ENCODE data around the gene KRT80.

Gene KRT80

DNA sequence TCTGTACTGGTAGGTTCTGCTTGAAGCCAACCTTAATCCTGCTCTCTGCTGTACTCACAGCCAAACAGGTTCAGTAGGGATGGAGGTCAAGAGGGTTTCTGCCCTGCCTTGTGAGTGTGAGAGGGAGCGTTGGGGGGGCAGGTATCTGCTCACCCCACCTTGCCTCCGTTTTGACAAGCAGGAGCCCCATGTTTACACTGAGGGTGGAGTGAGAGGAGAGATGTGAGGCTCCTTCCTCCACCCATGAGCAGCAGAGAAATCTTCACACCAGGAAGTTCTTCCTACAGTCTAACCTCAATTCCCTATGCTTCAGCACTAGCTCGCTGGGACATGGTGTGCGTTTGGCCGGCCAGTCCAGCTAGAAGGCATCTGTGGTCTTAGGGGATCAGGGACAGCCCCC lies 4.2 kb downstream of the KRT80 start:
- Histone ChIP-seq H3K4me1 (ENCODE audit: low read depth, poor library complexity, severe bottlenecking) (peaks cover 10% of the 10 kb centered on the region), H2AFZ (ENCODE audit: low read depth) (no peak overlapping the region), H3K9ac (no peak overlapping the region), H3K4me3 (IDR thresholded peaks at IDR 0.05; ENCODE audit: insufficient read depth, low read depth, low read length) (no peak overlapping the region), H3K27me3 (ENCODE audit: insufficient read depth, low read depth) (no peaks in the 10 kb centered on the region), H4K20me1 (ENCODE audit: insufficient read depth) (no peaks in the 10 kb centered on the region), H3K4me2 (no peak overlapping the region), H3K36me3 (ENCODE audit: insufficient read depth) (no peaks in the 10 kb centered on the region), H3K79me2 (ENCODE audit: insufficient read depth, low read depth) (no peaks in the 10 kb centered on the region), H3K27ac (no peak overlapping the region)
- TF ChIP-seq, protein P1, sequence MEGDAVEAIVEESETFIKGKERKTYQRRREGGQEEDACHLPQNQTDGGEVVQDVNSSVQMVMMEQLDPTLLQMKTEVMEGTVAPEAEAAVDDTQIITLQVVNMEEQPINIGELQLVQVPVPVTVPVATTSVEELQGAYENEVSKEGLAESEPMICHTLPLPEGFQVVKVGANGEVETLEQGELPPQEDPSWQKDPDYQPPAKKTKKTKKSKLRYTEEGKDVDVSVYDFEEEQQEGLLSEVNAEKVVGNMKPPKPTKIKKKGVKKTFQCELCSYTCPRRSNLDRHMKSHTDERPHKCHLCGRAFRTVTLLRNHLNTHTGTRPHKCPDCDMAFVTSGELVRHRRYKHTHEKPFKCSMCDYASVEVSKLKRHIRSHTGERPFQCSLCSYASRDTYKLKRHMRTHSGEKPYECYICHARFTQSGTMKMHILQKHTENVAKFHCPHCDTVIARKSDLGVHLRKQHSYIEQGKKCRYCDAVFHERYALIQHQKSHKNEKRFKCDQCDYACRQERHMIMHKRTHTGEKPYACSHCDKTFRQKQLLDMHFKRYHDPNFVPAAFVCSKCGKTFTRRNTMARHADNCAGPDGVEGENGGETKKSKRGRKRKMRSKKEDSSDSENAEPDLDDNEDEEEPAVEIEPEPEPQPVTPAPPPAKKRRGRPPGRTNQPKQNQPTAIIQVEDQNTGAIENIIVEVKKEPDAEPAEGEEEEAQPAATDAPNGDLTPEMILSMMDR (conservative IDR thresholded peaks at IDR 0.05; ENCODE audit: low read depth, low read length): no peak

DNA sequence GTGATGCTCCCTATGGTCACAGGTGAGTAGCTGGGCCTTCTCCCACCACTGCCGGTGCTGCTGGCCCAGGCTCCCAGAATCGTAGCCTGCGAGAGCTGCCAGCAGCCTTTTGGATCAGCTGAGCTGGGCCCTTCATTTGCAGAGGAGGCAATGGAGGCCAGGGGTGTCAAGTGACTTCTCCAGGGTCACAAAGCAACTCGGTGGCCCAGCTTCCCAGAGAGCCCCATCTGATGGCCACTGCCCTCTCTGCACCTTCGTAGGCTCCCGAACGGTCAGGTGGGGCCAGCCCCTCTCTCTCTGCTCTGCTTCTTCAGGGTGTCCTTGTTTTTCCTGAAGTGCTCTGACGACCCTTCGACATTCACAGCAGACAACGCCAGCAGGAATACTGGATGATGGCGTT lies 4.6 kb downstream of the KRT80 start:
- Histone ChIP-seq H3K4me3 (IDR thresholded peaks at IDR 0.05; ENCODE audit: insufficient read depth, low read depth, low read length) (no peak overlapping the region), H3K9ac (no peak overlapping the region), H3K4me1 (ENCODE audit: low read depth, poor library complexity, severe bottlenecking) (peaks cover 10% of the 10 kb centered on the region), H3K27me3 (ENCODE audit: insufficient read depth, low read depth) (no peaks in the 10 kb centered on the region), H3K4me2 (no peak overlapping the region), H3K36me3 (ENCODE audit: insufficient read depth) (no peaks in the 10 kb centered on the region), H3K27ac (no peak overlapping the region), H4K20me1 (ENCODE audit: insufficient read depth) (no peaks in the 10 kb centered on the region), H2AFZ (ENCODE audit: low read depth) (no peak overlapping the region), H3K79me2 (ENCODE audit: insufficient read depth, low read depth) (no peaks in the 10 kb centered on the region)
- TF ChIP-seq, protein P1 (conservative IDR thresholded peaks at IDR 0.05; ENCODE audit: low read depth, low read length): no peak

DNA sequence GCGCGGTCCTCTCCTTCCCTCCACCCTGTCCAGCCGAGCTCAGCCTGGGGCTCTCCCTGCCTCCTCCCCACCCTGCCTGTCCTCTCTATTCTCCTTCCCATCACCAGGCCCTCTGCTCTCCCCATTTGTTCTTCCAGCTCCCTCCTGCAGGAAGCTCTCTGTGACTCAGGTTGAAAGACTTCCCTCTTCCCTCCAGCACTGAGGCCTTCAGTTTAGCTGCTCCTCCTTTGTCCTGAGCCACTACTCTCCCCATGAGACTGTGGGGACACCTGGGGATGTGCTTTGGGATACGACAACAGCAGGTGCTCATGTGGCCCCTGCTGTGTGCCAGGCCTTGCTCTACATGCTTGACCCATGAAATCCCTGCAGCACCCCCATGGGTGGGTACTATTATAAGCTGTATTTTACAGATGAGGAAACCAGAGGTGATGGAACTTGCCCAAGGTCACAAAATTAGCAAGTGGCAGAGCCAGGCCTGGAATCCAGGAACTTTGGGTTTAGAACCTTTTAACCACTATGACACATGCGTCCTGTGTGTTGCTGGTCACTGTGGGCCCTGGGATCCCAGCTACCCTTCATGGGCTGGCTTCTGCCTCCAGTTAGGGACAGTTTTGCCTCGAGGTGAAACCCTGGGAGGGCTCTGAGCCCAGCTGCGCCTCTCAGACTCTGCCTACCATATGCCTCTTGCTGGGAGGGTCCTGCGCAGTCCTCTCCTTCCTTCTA lies 5.5 kb downstream of the KRT80 start:
- H3K27me3 ChIP-seq (ENCODE audit: insufficient read depth, low read depth): no peaks in the 10 kb centered on the region
- no peak overlapping the region for H3K9ac ChIP-seq
- no peak overlapping the region for H3K4me2 ChIP-seq
- TF ChIP-seq, protein P1 (conservative IDR thresholded peaks at IDR 0.05; ENCODE audit: low read depth, low read length): no peak
- H3K36me3 ChIP-seq (ENCODE audit: insufficient read depth): no peaks in the 10 kb centered on the region
- no peak overlapping the region for H2AFZ ChIP-seq (ENCODE audit: low read depth)
- no peak overlapping the region for H3K4me3 ChIP-seq (IDR thresholded peaks at IDR 0.05; ENCODE audit: insufficient read depth, low read depth, low read length)
- no peaks in the 10 kb centered on the region for H3K79me2 ChIP-seq (ENCODE audit: insufficient read depth, low read depth)
- no peak overlapping the region for H3K27ac ChIP-seq
- H4K20me1 ChIP-seq (ENCODE audit: insufficient read depth): no peaks in the 10 kb centered on the region
- peaks cover 10% of the 10 kb centered on the region for H3K4me1 ChIP-seq (ENCODE audit: low read depth, poor library complexity, severe bottlenecking)

DNA sequence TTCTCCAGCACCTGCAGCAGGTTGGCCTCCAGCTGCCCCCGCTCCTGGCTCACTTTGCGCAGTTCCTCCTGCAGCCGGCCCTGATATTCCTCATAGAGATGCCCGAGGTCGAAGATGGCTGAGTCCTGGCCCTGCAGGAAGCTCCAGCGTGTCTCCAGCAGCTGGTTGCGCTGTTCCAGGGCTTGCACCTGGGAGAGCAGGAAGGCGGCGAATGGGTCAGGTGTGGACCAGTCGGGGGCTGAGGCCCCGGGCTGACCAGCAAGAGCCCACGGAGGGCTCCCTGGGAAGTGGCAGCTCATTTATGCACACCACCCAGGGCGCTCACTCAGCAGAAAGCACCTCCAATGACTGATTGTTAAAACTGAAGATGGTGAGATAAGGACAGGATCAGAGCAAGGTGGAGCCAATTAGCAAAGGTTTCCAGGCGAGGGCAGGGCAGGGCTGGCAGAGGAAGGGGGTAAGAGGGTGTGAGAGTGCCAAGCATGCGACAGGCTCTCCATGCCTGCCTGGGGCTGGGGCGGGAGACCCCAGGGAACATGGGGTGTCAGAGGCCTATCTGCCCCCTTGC lies 6.3 kb downstream of the KRT80 start:
- Histone ChIP-seq H3K27ac (no peak overlapping the region), H3K4me1 (ENCODE audit: low read depth, poor library complexity, severe bottlenecking) (peaks cover 10% of the 10 kb centered on the region), H3K4me3 (IDR thresholded peaks at IDR 0.05; ENCODE audit: insufficient read depth, low read depth, low read length) (no peak overlapping the region), H3K36me3 (ENCODE audit: insufficient read depth) (no peaks in the 10 kb centered on the region), H4K20me1 (ENCODE audit: insufficient read depth) (no peaks in the 10 kb centered on the region), H2AFZ (ENCODE audit: low read depth) (no peak overlapping the region), H3K9ac (no peak overlapping the region), H3K27me3 (ENCODE audit: insufficient read depth, low read depth) (no peaks in the 10 kb centered on the region; the same call in 1 of the 2 replicates), H3K4me2 (no peak overlapping the region), H3K79me2 (ENCODE audit: insufficient read depth, low read depth) (no peaks in the 10 kb centered on the region)
- TF ChIP-seq, protein P1 (conservative IDR thresholded peaks at IDR 0.05; ENCODE audit: low read depth, low read length): no peak

Data from KMS-11 (cell line).